Stomach smooth muscle (tissue), 2 donors: ENCODE data around the gene XDH.

ENCODE experiments used
- H3K27ac ChIP-seq: one replicate; pipeline ENCODE4 v1.7.0; 2013; ENCODE audit warnings: mild to moderate bottlenecking, low read length, inconsistent platforms
- H3K27me3 ChIP-seq, 2 donors: one replicate each; pipeline ENCODE4 v1.7.0; 2013; ENCODE audit warnings: low read length in 2 of 2; ENCODE audit not compliant: insufficient read depth in 2 of 2, control insufficient read depth in 1 of 2
- H3K36me3 ChIP-seq, 2 donors: one replicate each; pipeline ENCODE4 v1.7.0; 2013; ENCODE audit warnings: low read length in 2 of 2; ENCODE audit not compliant: control insufficient read depth in 2 of 2, insufficient read depth in 2 of 2
- H3K4me1 ChIP-seq: one replicate; pipeline ENCODE4 v1.7.0; 2013; ENCODE audit warnings: low read length; ENCODE audit not compliant: control insufficient read depth, insufficient read depth
- H3K4me3 ChIP-seq, 2 donors: one replicate each; pipeline ENCODE4 v1.7.0; 2013; ENCODE audit warnings: low read length in 2 of 2
- H3K9ac ChIP-seq, 2 donors: one replicate each; pipeline ENCODE4 v1.7.0; 2013; ENCODE audit warnings: low read length in 2 of 2, mild to moderate bottlenecking in 1 of 2
- H3K9me3 ChIP-seq, 2 donors: one replicate each; pipeline ENCODE4 v1.7.0; 2013; ENCODE audit warnings: low read length in 2 of 2; ENCODE audit not compliant: control insufficient read depth in 2 of 2
- donor health status: healthy.
- donor health status: Pancreatic carcinoma.

Gene XDH

GRCh38 chr2:31314761-31315160, 99.8 kb downstream of the XDH start:
- Histone ChIP-seq H3K27ac (no peak overlapping the region), H3K4me3 (no peak overlapping the region), H3K27me3 (no peaks in the 10 kb centered on the region), H3K9ac (no peak overlapping the region), H3K9me3 (no peaks in the 10 kb centered on the region), H3K36me3 (no peaks in the 10 kb centered on the region), H3K4me1 (peaks cover 2% of the 10 kb centered on the region)

DNA sequence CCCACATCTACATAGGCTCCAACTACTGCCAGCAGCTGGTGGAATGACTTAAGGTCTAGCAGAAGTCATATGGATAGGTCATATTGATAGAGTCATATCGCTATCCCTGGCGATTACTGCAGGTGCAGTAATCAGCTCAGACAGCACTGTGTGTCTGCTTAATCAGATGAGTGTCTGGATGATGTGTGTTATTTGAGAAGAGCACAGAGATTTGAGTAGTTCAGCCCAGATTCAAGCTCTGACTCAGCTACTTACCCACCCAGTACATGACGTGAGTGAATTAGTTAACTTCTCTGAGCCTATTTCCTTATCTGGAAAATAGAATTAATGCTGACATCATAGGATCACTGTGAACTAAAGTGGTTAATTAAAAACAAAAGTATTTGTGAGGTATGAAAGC, 101.6 kb downstream of the XDH start:
- Histone ChIP-seq H3K9me3 (no peaks in the 10 kb centered on the region), H3K36me3 (no peaks in the 10 kb centered on the region), H3K9ac (no peak overlapping the region), H3K4me1 (no peaks in the 10 kb centered on the region), H3K4me3 (no peak overlapping the region), H3K27ac (no peak overlapping the region), H3K27me3 (no peaks in the 10 kb centered on the region)

DNA sequence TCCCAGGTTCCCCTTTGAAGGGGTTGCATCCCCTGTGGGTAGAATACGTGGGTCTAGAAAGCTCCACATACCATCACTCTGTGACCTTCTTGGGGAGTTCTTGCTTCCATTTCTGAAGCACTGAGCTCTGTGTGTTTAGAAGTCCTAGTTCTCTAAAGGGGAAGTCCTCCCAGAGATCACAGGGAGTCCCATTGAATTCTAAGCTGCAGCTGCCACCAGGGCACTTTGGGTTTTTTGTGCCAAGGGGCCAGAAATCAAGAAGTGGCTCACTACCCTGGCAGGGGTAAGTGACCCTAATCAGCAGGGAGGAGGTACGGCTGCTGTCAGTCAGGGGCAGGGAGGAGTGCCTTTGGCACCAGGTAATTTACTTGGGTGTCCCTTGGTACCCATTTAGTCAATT, 109.7 kb downstream of the XDH start:
- Histone ChIP-seq H3K4me1 (peaks cover 14% of the 10 kb centered on the region), H3K4me3 (no peak overlapping the region), H3K27me3 (no peaks in the 10 kb centered on the region), H3K36me3 (no peaks in the 10 kb centered on the region), H3K9ac (no peak overlapping the region), H3K27ac (no peak overlapping the region), H3K9me3 (no peaks in the 10 kb centered on the region)

DNA sequence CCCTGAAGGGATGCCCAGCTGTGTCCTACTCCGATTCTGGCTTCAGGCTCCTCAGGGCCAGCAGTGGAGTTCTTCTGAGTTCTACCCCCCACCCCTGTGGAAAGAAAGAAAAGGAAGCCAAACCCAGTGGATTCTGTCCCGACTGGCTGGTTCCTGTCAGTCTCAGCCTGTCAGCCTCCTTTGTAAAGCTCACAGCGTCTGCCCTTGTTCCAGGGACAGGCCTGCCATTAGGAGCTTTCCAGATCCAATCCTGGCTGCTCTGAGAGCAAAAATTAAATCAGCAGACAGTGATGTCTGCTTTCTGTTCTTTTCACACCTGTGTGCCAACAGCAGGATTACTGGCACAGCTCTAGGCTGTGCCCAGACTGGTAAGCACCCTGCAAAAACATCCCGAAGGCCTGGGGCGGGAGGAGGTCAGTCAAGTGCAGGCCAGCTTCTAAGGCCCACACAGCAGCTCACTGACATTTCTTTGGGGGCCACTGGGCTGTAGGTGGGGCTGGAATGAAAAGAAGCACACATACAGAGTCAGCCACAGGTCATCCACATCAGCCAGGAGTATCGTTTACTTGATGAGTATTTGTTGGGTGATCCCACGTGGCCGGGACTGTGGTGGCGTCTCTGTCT, 111.5 kb downstream of the XDH start:
- no peaks in the 10 kb centered on the region for H3K9me3 ChIP-seq
- peak overlapping the region in 1 of 2 donors; percentile 2 for H3K9ac ChIP-seq
- H3K4me3 ChIP-seq: no peak overlapping the region
- H3K27ac ChIP-seq: peak overlapping the region; percentile 37
- H3K36me3 ChIP-seq: no peaks in the 10 kb centered on the region
- no peaks in the 10 kb centered on the region for H3K27me3 ChIP-seq
- H3K4me1 ChIP-seq: peaks cover 16% of the 10 kb centered on the region

- H3K27ac ChIP-seq: no peak overlapping the region
- no peak overlapping the region for H3K4me3 ChIP-seq
- no peak overlapping the region for H3K9ac ChIP-seq
- H3K36me3 ChIP-seq: no peaks in the 10 kb centered on the region
- H3K27me3 ChIP-seq: no peaks in the 10 kb centered on the region
- H3K9me3 ChIP-seq: no peaks in the 10 kb centered on the region
- peaks cover 30% of the 10 kb centered on the region for H3K4me1 ChIP-seq
These were observed 114.2 kb downstream of the XDH start for GRCh38 chr2:31300309-31300708.

DNA sequence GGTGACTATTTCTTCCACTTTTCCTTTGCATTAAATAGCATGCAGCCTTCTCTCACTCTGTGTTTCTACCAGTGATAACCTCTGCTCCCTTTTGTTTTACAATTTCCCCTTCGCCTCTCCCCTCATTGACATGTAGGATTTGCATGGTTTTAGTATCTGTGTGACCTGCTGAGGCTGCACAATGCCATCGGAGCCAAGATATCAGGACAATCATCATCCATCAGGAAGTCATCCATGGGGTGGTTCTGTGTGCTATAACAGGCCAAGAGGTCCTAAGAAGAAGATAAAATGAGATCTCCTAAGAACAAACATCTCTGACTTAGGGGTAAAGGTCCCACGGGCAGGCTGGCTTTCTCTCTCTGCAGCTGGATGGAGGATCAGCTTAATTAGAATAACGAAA, 115.0 kb downstream of the XDH start:
- Histone ChIP-seq H3K4me3 (no peak overlapping the region), H3K36me3 (no peaks in the 10 kb centered on the region), H3K9ac (no peak overlapping the region), H3K4me1 (peaks cover 30% of the 10 kb centered on the region), H3K27me3 (no peaks in the 10 kb centered on the region), H3K27ac (no peak overlapping the region), H3K9me3 (no peaks in the 10 kb centered on the region)

DNA sequence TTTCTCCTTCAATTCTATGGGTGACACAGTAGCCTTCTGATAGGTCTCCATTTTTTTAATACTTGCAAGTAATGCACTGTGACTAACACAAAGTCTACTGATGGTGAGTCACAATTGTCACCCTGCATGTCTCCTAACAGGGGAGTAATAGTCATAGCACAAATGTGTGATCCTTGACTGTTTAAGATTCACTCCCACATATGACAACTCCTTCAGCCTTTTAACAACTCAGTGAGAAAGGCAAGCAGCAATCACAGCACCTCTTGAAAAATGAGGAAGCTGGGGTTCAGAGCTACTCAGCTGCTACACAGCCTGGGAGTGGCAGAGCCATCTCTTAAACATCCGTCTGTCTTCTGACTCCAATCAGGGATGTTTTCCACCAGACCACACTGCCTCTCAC, 116.8 kb downstream of the XDH start:
- H3K27ac ChIP-seq: no peak overlapping the region

DNA sequence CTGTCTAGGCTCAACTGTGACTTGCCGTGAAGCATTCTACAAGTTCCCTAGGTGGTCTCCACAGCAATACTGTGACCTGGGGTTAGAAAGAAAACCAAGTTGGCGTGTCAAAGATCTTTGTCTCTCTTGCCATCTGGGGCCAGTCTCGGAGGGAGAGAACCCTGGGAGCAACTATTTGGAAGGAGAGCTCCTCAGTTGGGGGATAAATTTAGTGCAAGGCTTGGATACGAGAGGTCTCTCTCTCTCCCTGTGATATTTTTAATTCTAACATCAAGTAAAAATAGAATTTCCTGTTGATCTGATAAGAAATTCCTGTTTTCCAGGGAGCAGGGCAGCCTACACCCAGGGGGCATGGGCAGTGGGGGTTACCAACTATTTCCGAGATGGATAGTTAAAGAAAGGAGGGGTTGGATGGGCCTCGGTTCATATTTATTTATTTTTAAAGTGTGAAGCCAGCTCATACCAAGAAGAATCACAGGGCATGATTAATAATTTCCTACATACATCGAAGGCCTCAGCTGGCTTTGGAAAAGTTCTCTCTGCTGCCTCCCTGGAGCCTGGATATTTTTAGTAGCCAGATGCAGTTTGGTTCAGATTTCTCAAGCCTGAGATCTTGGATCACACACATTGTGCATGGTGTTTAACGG, 117.8 kb downstream of the XDH start:
- Histone ChIP-seq H3K4me1 (peaks cover 16% of the 10 kb centered on the region), H3K9me3 (no peaks in the 10 kb centered on the region), H3K9ac (no peak overlapping the region), H3K27ac (peak overlapping the region; percentile 11), H3K27me3 (no peaks in the 10 kb centered on the region), H3K4me3 (peak overlapping the region in 1 of 2 donors; percentile 15), H3K36me3 (no peaks in the 10 kb centered on the region)

More for the DNA sequence above, 116.8 kb downstream of the XDH start:
- Histone ChIP-seq H3K27me3 (no peaks in the 10 kb centered on the region), H3K36me3 (no peaks in the 10 kb centered on the region), H3K9ac (no peak overlapping the region), H3K4me3 (no peak overlapping the region), H3K9me3 (no peaks in the 10 kb centered on the region), H3K4me1 (peaks cover 20% of the 10 kb centered on the region)

GRCh38 chr2:31294196-31294595, 120.3 kb downstream of the XDH start:
- Histone ChIP-seq H3K9me3 (no peaks in the 10 kb centered on the region), H3K27ac (no peak overlapping the region), H3K9ac (no peak overlapping the region), H3K4me3 (no peak overlapping the region), H3K36me3 (no peaks in the 10 kb centered on the region), H3K27me3 (no peaks in the 10 kb centered on the region), H3K4me1 (peaks cover 16% of the 10 kb centered on the region)

DNA sequence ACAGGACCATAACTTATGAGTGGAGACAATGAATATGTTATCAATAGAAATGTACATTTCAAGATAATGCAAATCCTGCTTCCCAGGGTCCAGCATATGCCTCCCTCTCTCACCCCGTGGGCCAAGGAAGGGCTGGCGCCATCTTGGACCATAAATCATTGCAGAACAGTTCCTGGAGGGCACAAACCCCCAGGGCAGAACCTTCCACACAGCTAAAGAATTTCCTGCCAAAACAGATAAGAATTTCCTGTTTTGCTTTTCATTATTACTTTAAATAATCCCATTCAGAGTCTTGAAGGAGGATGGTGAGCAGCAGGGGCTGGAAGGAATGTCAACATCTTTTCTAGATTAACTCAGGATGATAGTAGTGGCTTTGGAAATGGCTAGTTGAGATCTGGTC, 126.9 kb downstream of the XDH start:
- Histone ChIP-seq H3K36me3 (no peaks in the 10 kb centered on the region), H3K4me3 (no peak overlapping the region), H3K27me3 (no peaks in the 10 kb centered on the region), H3K9ac (no peak overlapping the region), H3K27ac (no peak overlapping the region), H3K4me1 (no peaks in the 10 kb centered on the region), H3K9me3 (no peaks in the 10 kb centered on the region)

DNA sequence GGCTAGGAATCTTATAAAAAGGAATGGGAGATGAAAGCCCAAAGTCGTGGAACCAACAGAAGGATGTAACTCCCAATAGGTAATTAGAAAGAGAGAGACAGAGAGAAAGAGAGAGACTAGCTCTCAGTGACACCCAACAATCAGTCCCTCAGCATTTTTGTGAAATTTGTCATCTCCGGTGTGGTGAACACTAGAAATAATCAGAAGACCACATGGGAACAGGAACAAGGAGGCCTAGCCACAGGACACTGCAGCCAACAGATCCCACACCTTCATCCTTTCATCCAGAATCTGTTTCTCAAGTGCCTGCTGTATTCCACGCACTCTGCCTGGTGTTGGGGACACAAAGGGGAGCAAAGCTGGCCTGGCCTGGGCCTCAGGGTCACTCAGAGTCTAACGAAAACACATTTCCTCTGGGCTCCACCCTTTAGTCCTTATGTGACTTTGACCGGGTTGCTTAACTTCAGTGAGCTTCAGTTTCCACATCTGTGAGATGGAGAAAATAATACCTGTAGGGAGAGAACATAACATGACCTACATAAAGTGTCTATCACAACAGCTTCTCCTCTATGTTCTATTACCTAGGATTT, 127.5 kb downstream of the XDH start:
- Histone ChIP-seq H3K9me3 (no peaks in the 10 kb centered on the region), H3K27me3 (no peaks in the 10 kb centered on the region), H3K9ac (no peak overlapping the region), H3K4me1 (no peaks in the 10 kb centered on the region), H3K4me3 (no peak overlapping the region), H3K36me3 (no peaks in the 10 kb centered on the region), H3K27ac (no peak overlapping the region)
